RKO (cell line): ENCODE results near the gene GALNT16.

Source experiments
- DNase-seq: peaks from one replicate; pipeline ENCODE4 v3.0.0-alpha.2; 2016; ENCODE audit warnings: low spot score

GALNT16 gene

GRCh38 chr14:69405762-69406161 lies 145.8 kb downstream of the GALNT16 start:
- DNase-seq: no peak
